ENCODE measurements around the gene SHROOM4.

- no peak for TF ChIP-seq POLR2A (IDR thresholded peaks at IDR 0.05)
- TF ChIP-seq CTCF (IDR thresholded peaks at IDR 0.05) = no peak
- TF ChIP-seq EP300 (IDR thresholded peaks at IDR 0.05) = no peak
Observed at GRCh38 chrX:50697691-50698090, 116.3 kb downstream of the SHROOM4 start.
